ENCODE measurements around the gene EMILIN2.

GRCh38 chr18:2914881-2915240, 68.1 kb downstream of the EMILIN2 start:
- TF ChIP-seq CTCF (IDR thresholded peaks at IDR 0.05; ENCODE audit: insufficient read depth, low read depth, low read length) (no peak), EZH2 (IDR thresholded peaks at IDR 0.05; ENCODE audit: insufficient read depth, low read length) (no peak)

Data from astrocyte (in vitro differentiated cells and primary cell).